A549 (cell line): ENCODE measurements around the gene ZIK1.

Source experiments
- BHLHE40 ChIP-seq: IDR thresholded peaks from 2 replicates; pipeline ENCODE4 v1.6.1; 2012; ENCODE audit warnings: low read depth, low read length, inconsistent platforms
- EHMT2 ChIP-seq: fragments of 200-600 bp; sonication (generic); IDR thresholded peaks from 2 replicates; pipeline ENCODE4 v1.6.1; 2016; ENCODE audit warnings: antibody characterized with exemption, low read depth, mild to moderate bottlenecking, moderate library complexity
- HMGXB4 ChIP-seq: fragments of 250-450 bp; sonication (Bioruptor Pico); IDR thresholded peaks from 2 replicates; pipeline ENCODE4 v1.5.0; 2021; ENCODE audit warnings: mild to moderate bottlenecking, moderate library complexity, borderline replicate concordance
- POLR2A ChIP-seq: IDR thresholded peaks from 2 replicates; pipeline ENCODE4 v1.6.1; 2012; ENCODE audit warnings: mild to moderate bottlenecking, low read length
- TP53 ChIP-seq: fragments of 250-450 bp; sonication (Bioruptor Pico); IDR thresholded peaks from 2 replicates; pipeline ENCODE4 v1.5.0; 2021; ENCODE audit warnings: mild to moderate bottlenecking, moderate library complexity
- TF ChIP-seq, protein P1 (sequence below): fragments of >200 bp; sonication (Bioruptor Twin); formaldehyde crosslinking; IDR thresholded peaks from 3 replicates; pipeline ENCODE4 v1.5.1; 2016

DNA sequence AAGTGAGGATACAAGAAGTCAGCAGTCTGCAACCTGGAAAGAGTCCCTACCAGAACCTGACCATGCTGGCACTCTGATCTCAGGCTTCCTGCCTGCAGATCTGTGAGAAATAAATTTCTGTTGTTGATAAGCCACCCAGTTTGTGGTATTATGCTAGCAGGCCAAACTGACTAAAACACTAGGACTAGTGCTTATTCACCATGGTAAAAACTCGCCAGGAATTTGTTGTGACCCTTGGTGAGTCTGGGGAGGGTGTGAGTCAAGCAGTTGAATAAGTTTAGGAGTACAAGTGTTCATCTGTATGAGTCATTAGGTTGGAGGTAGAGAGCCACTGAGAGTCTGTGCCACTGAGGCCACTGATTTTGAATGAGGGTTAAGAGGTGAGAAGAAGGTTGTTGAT, 3.6 kb downstream of the ZIK1 start:
- TF ChIP-seq, protein P1, sequence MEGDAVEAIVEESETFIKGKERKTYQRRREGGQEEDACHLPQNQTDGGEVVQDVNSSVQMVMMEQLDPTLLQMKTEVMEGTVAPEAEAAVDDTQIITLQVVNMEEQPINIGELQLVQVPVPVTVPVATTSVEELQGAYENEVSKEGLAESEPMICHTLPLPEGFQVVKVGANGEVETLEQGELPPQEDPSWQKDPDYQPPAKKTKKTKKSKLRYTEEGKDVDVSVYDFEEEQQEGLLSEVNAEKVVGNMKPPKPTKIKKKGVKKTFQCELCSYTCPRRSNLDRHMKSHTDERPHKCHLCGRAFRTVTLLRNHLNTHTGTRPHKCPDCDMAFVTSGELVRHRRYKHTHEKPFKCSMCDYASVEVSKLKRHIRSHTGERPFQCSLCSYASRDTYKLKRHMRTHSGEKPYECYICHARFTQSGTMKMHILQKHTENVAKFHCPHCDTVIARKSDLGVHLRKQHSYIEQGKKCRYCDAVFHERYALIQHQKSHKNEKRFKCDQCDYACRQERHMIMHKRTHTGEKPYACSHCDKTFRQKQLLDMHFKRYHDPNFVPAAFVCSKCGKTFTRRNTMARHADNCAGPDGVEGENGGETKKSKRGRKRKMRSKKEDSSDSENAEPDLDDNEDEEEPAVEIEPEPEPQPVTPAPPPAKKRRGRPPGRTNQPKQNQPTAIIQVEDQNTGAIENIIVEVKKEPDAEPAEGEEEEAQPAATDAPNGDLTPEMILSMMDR = no peak
- TF ChIP-seq EHMT2 (no peak), BHLHE40 (no peak), HMGXB4 (CRISPR knock-in tag) (no peak), POLR2A (no peak), TP53 (CRISPR knock-in tag) (no peak)
